Trophoblast cell (in vitro differentiated cells and primary cell): ENCODE measurements around the gene SLC66A1.
A peak's percentile ranks its signal among the peaks of the same experiment; 100 is the strongest.
"Not testable (repeated sequence)": the region's sequence is repeated elsewhere in the genome, so short reads cannot be mapped to it uniquely, and the experiment has no call there.

Experiments used
- DNase-seq, 2 donors: peaks; one replicate each; pipeline ENCODE4 v3.0.0-alpha.2; 2016
- H2AFZ ChIP-seq: 2 replicates; pipeline ENCODE4 v1.6.1; 2013; ENCODE audit warnings: low read length, moderate library complexity, mild to moderate bottlenecking; ENCODE audit not compliant: insufficient read depth, poor library complexity
- H2AK5ac ChIP-seq: 2 replicates; pipeline ENCODE4 v1.6.1; 2013; ENCODE audit warnings: mild to moderate bottlenecking, low read length
- H2BK120ac ChIP-seq: 2 replicates; pipeline ENCODE4 v1.6.1; 2013; ENCODE audit warnings: low read length, mild to moderate bottlenecking, moderate library complexity; ENCODE audit not compliant: insufficient read depth, poor library complexity
- H2BK12ac ChIP-seq: 2 replicates; pipeline ENCODE4 v1.6.1; 2013; ENCODE audit warnings: mild to moderate bottlenecking, low read length, moderate library complexity
- H2BK5ac ChIP-seq: 2 replicates; pipeline ENCODE4 v1.6.1; 2013; ENCODE audit warnings: low read length, low read depth, moderate library complexity, mild to moderate bottlenecking; ENCODE audit not compliant: poor library complexity
- H3K14ac ChIP-seq: 2 replicates; pipeline ENCODE4 v1.6.1; 2013; ENCODE audit warnings: mild to moderate bottlenecking, low read length
- H3K18ac ChIP-seq: 2 replicates; pipeline ENCODE4 v1.6.1; 2013; ENCODE audit warnings: mild to moderate bottlenecking, low read length
- H3K23ac ChIP-seq: 2 replicates; pipeline ENCODE4 v1.6.1; 2013; ENCODE audit warnings: low read length
- H3K27ac ChIP-seq: 2 replicates; pipeline ENCODE4 v1.5.1; 2013; ENCODE audit warnings: low read depth, mild to moderate bottlenecking, inconsistent platforms, low read length, moderate library complexity
- H3K27me3 ChIP-seq: 2 replicates; pipeline ENCODE4 v1.6.1; 2013; ENCODE audit warnings: inconsistent platforms, mild to moderate bottlenecking, low read length, moderate library complexity; ENCODE audit not compliant: insufficient read depth
- H3K36me3 ChIP-seq, 2 experiments: 1 replicate in 1 of 2; 2 replicates in 1 of 2; pipeline ENCODE4 v1.6.1; 2013; ENCODE audit warnings: low read length in 2 of 2, mild to moderate bottlenecking in 2 of 2, moderate library complexity in 1 of 2; ENCODE audit not compliant: insufficient read depth in 2 of 2, control insufficient read depth in 1 of 2
- H3K4ac ChIP-seq: 2 replicates; pipeline ENCODE4 v1.6.1; 2013; ENCODE audit warnings: low read depth, mild to moderate bottlenecking, low read length, moderate library complexity
- H3K4me1 ChIP-seq, 2 experiments: 1 replicate in 1 of 2; 2 replicates in 1 of 2; pipeline ENCODE4 v1.6.1; 2013; ENCODE audit warnings: low read length in 2 of 2, mild to moderate bottlenecking in 2 of 2, moderate library complexity in 1 of 2; ENCODE audit not compliant: insufficient read depth in 2 of 2, control insufficient read depth in 1 of 2
- H3K4me2 ChIP-seq: 2 replicates; pipeline ENCODE4 v1.6.1; 2013; ENCODE audit warnings: inconsistent platforms, mild to moderate bottlenecking, low read length, moderate library complexity
- H3K4me3 ChIP-seq: 2 replicates; pipeline ENCODE4 v1.5.1; 2013; ENCODE audit warnings: mild to moderate bottlenecking, low read depth, low read length, inconsistent platforms
- H3K79me1 ChIP-seq: one replicate; pipeline ENCODE4 v1.6.1; 2013; ENCODE audit warnings: low read length
- H3K79me2 ChIP-seq: 2 replicates; pipeline ENCODE4 v1.6.1; 2013; ENCODE audit warnings: low read length, mild to moderate bottlenecking; ENCODE audit not compliant: control insufficient read depth, insufficient read depth, poor library complexity
- H3K9ac ChIP-seq: 2 replicates; pipeline ENCODE4 v1.6.1; 2013; ENCODE audit warnings: mild to moderate bottlenecking, low read length
- H3K9me3 ChIP-seq: 2 replicates; pipeline ENCODE4 v1.6.1; 2013; ENCODE audit warnings: low read depth, mild to moderate bottlenecking, control low read depth, inconsistent platforms, low read length; ENCODE audit not compliant: insufficient read depth
- H4K12ac ChIP-seq: 2 replicates; pipeline ENCODE4 v1.6.1; 2013; ENCODE audit warnings: low read depth, mild to moderate bottlenecking, low read length, moderate library complexity
- H4K8ac ChIP-seq: 2 replicates; pipeline ENCODE4 v1.6.1; 2013; ENCODE audit warnings: low read depth, mild to moderate bottlenecking, low read length, moderate library complexity
- H4K91ac ChIP-seq: one replicate; pipeline ENCODE4 v1.6.1; 2013; ENCODE audit warnings: low read depth, mild to moderate bottlenecking, low read length, moderate library complexity
- WGBS: extraction: QIAGEN DNeasy Blood & Tissue Kit; methylation state at CpG from one replicate; pipeline ENCODE4 v1.1.7; 2013; ENCODE audit warnings: missing lambda C conversion rate; ENCODE audit not compliant: insufficient read length, insufficient coverage; ENCODE audit errors: extremely low coverage; 5-methylcytosine and 5-hydroxymethylcytosine counted together

SLC66A1 gene

DNA sequence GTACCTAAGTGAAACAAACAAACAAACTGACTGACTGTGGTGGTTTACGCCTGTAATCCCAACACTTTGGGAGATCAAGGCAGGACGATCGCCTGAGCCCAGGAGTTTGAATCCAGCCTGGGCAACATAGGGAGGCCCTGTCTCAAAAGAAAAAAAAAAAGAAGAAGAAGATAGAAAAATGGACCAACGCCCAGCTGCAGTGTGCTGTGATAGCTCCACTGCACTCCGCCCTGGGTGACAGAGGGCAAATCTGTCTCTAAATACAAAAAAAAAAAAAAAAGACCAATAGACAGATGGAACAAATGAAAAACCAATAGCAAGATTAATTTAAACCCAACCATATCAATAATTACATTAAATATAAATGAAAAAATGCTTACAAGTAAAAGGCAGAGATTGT, 37.5 kb upstream of the SLC66A1 start:
- Histone ChIP-seq H3K14ac (no peak overlapping the region), H3K27ac (no peak overlapping the region), H2AK5ac (no peak overlapping the region), H2BK12ac (no peak overlapping the region), H3K79me2 (no peaks in the 10 kb centered on the region), H4K91ac (no peak overlapping the region), H3K18ac (no peak overlapping the region), H2BK120ac (no peak overlapping the region), H3K4me2 (no peak overlapping the region), H3K4me1 (no peaks in the 10 kb centered on the region), H3K4ac (no peak overlapping the region), H3K23ac (no peak overlapping the region), H2AFZ (no peak overlapping the region), H3K9me3 (no peaks in the 10 kb centered on the region), H3K36me3 (no peaks in the 10 kb centered on the region), H2BK5ac (no peak overlapping the region), H3K79me1 (no peaks in the 10 kb centered on the region), H4K8ac (no peak overlapping the region), H4K12ac (no peak overlapping the region), H3K9ac (no peak overlapping the region), H3K27me3 (no peaks in the 10 kb centered on the region), H3K4me3 (no peak overlapping the region)
- no peak for DNase-seq
- WGBS, result no CpG with 5 or more reads among the region's 5 CpGs

- no peak overlapping the region for H3K14ac ChIP-seq
- no peak overlapping the region for H3K9ac ChIP-seq
- no peak overlapping the region for H2AFZ ChIP-seq
- peaks cover under 1 to 2% of the 10 kb centered on the region in 2 experiments for H3K4me1 ChIP-seq
- DNase-seq, result no peak
- no peaks in the 10 kb centered on the region for H3K79me2 ChIP-seq
- no peaks in the 10 kb centered on the region for H3K79me1 ChIP-seq
- no peak overlapping the region for H3K4ac ChIP-seq
- H2BK12ac ChIP-seq, result no peak overlapping the region
- H3K27me3 ChIP-seq, result no peaks in the 10 kb centered on the region
- H3K23ac ChIP-seq, result no peak overlapping the region
- H4K91ac ChIP-seq, result no peak overlapping the region
- H3K27ac ChIP-seq, result no peak overlapping the region
- H2AK5ac ChIP-seq, result no peak overlapping the region
- H3K18ac ChIP-seq, result no peak overlapping the region
- peaks cover 0 to 5% of the 10 kb centered on the region in 2 experiments for H3K36me3 ChIP-seq
- H2BK120ac ChIP-seq, result no peak overlapping the region
- peaks cover 2% of the 10 kb centered on the region for H3K9me3 ChIP-seq
- no peak overlapping the region for H2BK5ac ChIP-seq
- no peak overlapping the region for H3K4me3 ChIP-seq
- WGBS, result no CpG with 5 or more reads among the region's 9 CpGs
- H3K4me2 ChIP-seq, result no peak overlapping the region
- H4K8ac ChIP-seq, result no peak overlapping the region
- H4K12ac ChIP-seq, result no peak overlapping the region
Observed at GRCh38 chr1:19283891-19284290, 28.2 kb upstream of the SLC66A1 start.

- Histone ChIP-seq H2BK120ac (no peak overlapping the region), H2AFZ (no peak overlapping the region), H3K79me2 (no peaks in the 10 kb centered on the region), H3K27ac (no peak overlapping the region), H3K18ac (no peak overlapping the region), H3K4me2 (no peak overlapping the region), H3K23ac (no peak overlapping the region), H3K14ac (no peak overlapping the region), H3K9me3 (peaks cover 2% of the 10 kb centered on the region), H4K12ac (no peak overlapping the region), H2AK5ac (no peak overlapping the region), H3K4me1 (peaks cover 3 to 4% of the 10 kb centered on the region in 2 experiments), H3K4me3 (no peak overlapping the region), H4K8ac (no peak overlapping the region), H4K91ac (no peak overlapping the region), H3K36me3 (peaks cover 0 to 5% of the 10 kb centered on the region in 2 experiments), H3K27me3 (no peaks in the 10 kb centered on the region), H3K4ac (no peak overlapping the region), H3K9ac (no peak overlapping the region), H3K79me1 (no peaks in the 10 kb centered on the region), H2BK12ac (no peak overlapping the region), H2BK5ac (no peak overlapping the region)
- DNase-seq, result peak; percentile 66 to 76
- no CpG with 5 or more reads among the region's 8 CpGs for WGBS
Observed at GRCh38 chr1:19284881-19285280, 27.2 kb upstream of the SLC66A1 start.

- not testable (repeated sequence) for H2BK120ac ChIP-seq, H2AFZ ChIP-seq, H2BK5ac ChIP-seq, H3K9me3 ChIP-seq, H2BK12ac ChIP-seq, DNase-seq, H3K4me1 ChIP-seq, H3K79me2 ChIP-seq, H3K18ac ChIP-seq, H4K8ac ChIP-seq, H4K91ac ChIP-seq, H3K79me1 ChIP-seq, H3K27ac ChIP-seq, H3K27me3 ChIP-seq, H3K23ac ChIP-seq, H3K4me3 ChIP-seq, H3K4ac ChIP-seq, H3K9ac ChIP-seq, H2AK5ac ChIP-seq, H3K14ac ChIP-seq, H3K4me2 ChIP-seq, H4K12ac ChIP-seq, H3K36me3 ChIP-seq
- no CpG with 5 or more reads among the region's 3 CpGs for WGBS
Observed at GRCh38 chr1:19285366-19285765, 26.8 kb upstream of the SLC66A1 start.
